GM19455 (cell line): ENCODE measurements around the gene C4A.
A peak's percentile ranks its signal among the peaks of the same experiment; 100 is the strongest.
"Not testable (repeated sequence)": the region's sequence is repeated elsewhere in the genome, so short reads cannot be mapped to it uniquely, and the experiment has no call there.

ENCODE experiments used
- ATAC-seq: cut with Tn5 transposase; IDR thresholded peaks from one replicate; pipeline ENCODE4 v1.9.1; 2021; ENCODE audit not compliant: unreplicated experiment

Gene C4A

GRCh38 chr6:31958741-31959739 lies 22.8 kb upstream of the C4A start, which contains the start of the genes NELFE and SKIC2:
Gene NELFE (minus strand): TSS chr6:31958971. CDS start chr6:31958446, 525 bp downstream.
Gene SKIC2 (plus strand): TSS chr6:31959175. CDS start chr6:31959193, 18 bp downstream.
- ATAC-seq: peak; percentile 92

GRCh38 chr6:31961616-31962015 lies 20.2 kb upstream of the C4A start:
- ATAC-seq: no peak

- no peak for ATAC-seq
Observed at GRCh38 chr6:31963921-31964320, 17.9 kb upstream of the C4A start.

GRCh38 chr6:31965700-31966099 lies 16.2 kb upstream of the C4A start:
- no peak for ATAC-seq

GRCh38 chr6:31966506-31966905 lies 15.4 kb upstream of the C4A start:
- ATAC-seq: no peak

GRCh38 chr6:31966997-31967925 lies 14.6 kb upstream of the C4A start:
- ATAC-seq: no peak

- no peak for ATAC-seq
Observed at GRCh38 chr6:31967926-31968320, 13.9 kb upstream of the C4A start.

GRCh38 chr6:31968326-31968725 lies 13.5 kb upstream of the C4A start:
- no peak for ATAC-seq

- no peak for ATAC-seq
Observed at GRCh38 chr6:31968791-31969711, 12.8 kb upstream of the C4A start.

- no peak for ATAC-seq
Observed at GRCh38 chr6:31969712-31970603, 11.9 kb upstream of the C4A start.

GRCh38 chr6:31970604-31971271 lies 11.1 kb upstream of the C4A start:
- no peak for ATAC-seq

GRCh38 chr6:31971279-31971992 lies 10.4 kb upstream of the C4A start:
- peak; percentile 3 for ATAC-seq

- ATAC-seq: peak; percentile 88
Observed at GRCh38 chr6:31971993-31972708, 9.7 kb upstream of the C4A start, which contains the start of gene DXO. Gene DXO (minus strand): TSS chr6:31972138. CDS start chr6:31971675, 463 bp downstream.

- no peak for ATAC-seq
Observed at GRCh38 chr6:31972709-31973350, 9.0 kb upstream of the C4A start.

- not testable (repeated sequence) for ATAC-seq
Observed at GRCh38 chr6:31976065-31976464, 5.8 kb upstream of the C4A start.

GRCh38 chr6:31977816-31978431 lies 3.9 kb upstream of the C4A start:
- no peak for ATAC-seq
